AML-193 (cell line): Measurements from ENCODE around the gene PDZD4.

Source experiments
- DNase-seq, 2 experiments: peaks; one replicate each; lab custom pipeline; 2025; lab: John Stamatoyannopoulos, UW

Gene PDZD4

DNA sequence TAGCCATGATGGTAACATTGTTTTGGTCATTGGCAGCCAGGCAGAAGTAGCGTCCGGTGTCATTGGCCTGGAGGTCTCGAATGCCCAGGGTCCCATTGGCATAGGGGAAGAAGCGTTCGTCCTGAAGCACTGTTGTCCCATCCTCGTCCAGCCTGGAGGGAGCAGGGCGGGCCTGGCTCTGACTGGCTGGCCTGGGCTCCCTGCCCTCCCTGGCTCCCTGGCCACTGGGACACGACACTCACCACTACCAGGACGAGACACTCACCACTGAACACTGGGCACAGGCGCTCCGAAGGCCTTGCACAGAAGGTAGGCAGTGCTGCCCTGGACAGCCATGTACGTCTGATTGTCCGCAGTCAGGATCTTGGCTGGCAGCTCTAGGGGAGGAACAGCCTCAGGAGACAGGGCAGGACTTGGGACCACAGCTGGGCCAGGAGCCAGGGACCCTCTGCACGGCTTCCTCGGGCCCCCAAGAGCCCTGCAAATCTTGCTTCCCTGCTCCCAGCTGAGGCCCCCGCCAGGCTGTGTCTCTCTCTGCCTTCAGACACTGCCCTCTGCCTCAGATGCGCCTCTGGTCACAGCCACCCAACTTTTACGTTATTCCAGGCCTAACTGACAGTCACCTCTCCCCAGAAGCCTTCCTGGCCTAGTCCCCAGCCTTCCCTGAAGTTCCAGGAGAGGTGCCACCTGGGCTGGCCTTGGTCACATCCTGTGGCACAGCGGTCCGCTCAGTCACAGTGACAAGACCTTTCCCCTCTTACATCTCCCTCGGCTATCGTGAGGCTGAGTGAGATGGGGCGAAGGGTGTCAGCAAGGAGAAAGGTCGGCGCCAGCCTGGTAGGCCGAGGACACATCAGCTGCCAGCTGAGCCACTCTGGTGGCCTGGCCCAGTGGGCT is 38.5 kb upstream of the PDZD4 start:
- DNase-seq: no peak

DNA sequence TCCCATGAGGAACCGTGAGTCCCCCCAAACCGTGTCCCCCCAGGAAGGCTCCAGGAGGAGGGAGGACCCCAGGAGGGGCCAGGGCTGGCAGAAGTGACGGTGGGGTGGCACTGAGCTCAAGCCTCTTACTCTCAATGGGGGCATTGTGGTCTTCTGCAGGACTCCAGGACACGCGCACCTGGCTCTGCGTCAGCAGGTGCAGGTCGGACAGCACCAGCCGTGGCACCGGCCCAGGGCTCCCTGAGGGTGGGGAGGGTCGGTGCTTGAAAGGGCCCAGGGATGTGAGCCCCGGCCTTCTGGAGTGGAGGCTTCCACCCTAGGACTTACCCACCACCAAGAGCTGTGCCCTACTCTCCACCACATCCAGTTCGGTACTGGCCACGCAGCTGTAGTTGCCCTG is 37.3 kb upstream of the PDZD4 start:
- DNase-seq: no peak

DNA sequence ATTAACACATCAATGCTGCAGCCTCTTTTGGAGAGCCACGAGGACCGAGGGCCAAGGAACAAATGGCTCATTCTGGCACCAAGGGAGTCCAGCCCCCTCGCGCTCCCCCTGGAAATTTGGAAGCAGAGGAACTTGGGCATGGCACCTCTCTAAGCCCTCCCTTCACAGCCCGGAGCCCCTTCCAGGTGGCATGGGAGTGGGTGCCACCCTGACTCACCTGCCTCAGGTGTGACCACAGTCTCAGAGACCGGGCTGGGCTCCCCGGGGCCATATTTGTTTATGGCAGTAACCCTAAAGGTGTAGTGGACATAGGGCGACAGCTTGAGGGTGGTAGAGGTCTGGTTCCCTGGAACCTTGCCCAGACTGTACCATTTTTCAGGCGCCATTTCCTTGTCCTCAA is 36.8 kb upstream of the PDZD4 start:
- DNase-seq: no peak

DNA sequence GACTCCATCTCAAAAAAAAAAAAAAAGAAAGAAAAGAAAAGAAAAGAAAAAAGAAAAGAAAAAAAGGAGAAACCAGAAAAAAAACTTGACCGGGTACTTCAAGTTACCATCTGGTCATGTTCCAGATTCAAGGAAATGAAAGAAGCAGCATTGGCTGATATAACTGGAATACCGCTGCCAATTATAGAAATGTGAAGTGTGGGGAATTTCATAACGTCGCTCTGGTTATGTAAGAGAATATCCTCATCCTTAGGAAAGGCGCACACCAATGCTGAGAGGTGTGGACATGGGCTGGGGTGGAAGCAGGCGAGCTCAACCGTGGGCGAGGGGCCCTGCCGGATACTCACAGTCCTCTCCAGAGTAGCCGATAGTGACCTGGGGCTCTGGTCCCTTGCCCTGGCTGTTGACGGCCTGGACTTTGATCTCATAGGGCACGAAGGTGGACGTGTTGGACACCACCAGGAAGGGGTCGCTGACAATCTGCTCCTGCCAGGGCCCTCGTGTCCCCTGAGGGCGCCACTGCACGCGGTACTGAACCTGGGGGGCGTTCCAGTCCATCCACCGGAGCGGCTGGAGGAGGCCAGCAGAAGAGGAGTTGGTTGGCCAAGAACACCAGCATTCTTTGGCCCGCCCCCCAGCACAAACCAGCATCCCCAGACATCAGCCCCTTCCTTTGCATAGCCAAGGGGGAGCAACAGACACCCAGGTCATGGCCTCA is 36.1 kb upstream of the PDZD4 start:
- no peak for DNase-seq

DNA sequence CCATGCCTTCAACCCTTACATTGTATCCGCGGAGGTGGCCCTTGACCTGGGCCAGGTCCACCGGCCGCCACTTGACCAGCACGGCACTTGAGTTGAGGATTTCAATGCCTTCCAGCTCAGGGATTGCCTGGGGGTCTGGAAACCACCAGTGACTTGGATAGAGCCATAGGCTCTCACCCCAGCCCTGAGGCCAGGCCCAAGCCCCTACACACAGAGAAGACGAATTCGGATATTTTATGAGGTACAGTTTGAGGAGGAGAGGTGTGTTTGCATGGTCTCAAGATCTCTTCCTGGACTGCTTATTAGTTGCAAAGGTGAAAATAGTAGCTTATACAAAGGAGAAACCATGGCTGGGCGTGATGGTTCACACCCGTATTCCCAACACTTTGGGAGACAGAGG is 35.3 kb upstream of the PDZD4 start:
- no peak for DNase-seq

DNA sequence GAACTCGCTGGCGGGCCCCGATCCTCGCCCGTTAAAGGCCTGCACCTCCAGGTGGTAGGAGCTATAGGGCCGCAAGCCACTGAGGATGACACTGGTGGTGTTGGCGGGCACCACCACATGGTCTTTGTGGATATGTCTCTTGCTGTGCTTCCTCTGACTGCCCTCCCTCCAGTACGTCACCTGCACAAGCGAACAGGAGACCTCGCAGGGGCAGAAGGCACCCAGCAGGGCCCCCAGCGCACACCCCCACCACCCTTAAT is 34.9 kb upstream of the PDZD4 start:
- DNase-seq: no peak

DNA sequence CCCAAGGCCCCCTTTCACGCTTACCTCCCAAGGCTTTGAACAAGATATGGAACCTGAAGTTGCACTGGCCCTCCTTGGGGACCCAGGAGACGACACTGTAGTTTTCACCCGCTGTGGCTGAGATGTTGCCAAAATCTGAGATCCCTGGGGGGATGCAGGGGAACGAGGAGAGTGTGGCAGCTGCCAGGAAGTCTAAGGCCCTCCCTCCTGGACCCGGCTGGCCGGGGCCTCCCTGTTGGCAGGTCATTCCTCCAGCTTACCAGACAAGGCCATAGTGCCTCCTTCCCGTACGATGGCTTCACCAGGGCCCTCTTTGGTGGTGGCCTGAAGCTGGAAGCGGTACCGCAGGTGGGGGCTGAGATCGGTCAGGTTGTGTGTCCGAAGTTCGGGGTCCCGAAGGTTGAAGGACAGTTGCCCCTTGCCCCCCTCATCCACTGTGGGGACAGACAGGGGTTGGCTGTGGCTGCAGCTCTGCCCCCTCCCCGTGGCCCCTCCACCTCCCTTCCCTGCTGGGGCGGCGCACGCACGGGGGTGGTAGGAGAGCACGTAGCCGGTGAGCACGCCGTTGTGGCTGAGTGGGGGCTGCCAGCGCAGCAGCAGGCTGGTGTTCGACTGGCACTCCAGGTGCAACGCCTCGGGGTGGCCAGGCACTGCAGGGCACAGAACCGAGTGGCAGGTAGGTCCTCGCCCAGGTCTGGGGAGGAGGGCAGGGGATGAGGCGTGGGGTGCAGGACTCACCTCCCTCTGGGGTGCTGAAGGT is 34.4 kb upstream of the PDZD4 start:
- no peak for DNase-seq

DNA sequence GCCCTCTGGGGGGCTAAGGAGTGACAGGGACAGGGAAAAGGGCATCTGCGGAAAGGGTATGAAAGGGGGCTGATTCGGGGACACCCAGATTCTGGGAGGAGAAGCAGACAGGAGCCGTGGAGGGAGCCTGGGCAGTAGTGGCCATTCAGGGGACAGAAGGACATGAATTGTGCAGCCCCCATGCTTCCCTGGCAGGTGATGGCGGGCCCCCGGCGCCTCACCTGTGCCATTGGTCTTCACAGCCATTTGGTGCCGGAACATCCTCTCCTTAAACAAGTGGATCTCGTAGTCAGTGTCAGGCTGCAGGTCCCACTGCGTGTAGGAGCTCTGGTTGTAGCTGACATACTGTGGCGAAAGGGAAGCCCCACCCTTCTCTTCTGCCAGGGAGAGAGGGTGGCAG is 33.8 kb upstream of the PDZD4 start:
- DNase-seq: no peak

DNA sequence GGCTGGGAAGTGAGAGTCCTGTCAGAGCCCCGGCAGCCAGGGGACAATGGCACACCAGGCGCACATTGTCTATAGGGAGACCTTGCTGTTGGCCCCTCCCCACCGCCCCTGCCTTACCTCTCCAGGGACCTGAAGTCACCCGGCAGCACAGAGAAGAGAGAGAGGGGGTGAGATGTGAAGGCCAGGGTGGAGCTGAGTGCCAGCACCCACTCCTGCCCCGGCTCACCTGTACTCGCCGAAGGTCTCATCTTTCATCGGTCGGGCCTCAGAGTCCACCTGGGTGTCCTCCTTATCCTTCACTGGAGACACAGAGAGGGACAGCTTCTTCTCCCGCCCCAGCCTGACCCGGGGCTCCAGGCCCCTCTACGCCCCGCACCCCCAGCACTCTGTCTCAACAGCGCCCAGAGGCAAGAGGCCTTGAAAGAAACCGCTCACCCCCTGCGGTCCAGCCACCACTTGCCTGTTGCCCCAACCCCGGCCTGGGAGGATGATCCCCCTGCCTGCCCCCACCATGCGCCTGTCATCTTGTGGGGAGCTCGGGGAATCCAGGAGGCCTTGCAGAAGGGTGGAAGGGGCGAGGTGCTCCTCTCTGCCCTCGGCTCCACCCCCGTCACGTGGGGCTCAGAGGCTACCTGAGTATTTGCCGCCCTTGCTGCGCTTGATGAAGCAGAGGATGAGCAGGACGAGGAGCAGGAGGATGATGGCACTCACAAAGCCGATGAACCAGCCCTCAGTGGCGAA is 33.1 kb upstream of the PDZD4 start:
- no peak for DNase-seq

DNA sequence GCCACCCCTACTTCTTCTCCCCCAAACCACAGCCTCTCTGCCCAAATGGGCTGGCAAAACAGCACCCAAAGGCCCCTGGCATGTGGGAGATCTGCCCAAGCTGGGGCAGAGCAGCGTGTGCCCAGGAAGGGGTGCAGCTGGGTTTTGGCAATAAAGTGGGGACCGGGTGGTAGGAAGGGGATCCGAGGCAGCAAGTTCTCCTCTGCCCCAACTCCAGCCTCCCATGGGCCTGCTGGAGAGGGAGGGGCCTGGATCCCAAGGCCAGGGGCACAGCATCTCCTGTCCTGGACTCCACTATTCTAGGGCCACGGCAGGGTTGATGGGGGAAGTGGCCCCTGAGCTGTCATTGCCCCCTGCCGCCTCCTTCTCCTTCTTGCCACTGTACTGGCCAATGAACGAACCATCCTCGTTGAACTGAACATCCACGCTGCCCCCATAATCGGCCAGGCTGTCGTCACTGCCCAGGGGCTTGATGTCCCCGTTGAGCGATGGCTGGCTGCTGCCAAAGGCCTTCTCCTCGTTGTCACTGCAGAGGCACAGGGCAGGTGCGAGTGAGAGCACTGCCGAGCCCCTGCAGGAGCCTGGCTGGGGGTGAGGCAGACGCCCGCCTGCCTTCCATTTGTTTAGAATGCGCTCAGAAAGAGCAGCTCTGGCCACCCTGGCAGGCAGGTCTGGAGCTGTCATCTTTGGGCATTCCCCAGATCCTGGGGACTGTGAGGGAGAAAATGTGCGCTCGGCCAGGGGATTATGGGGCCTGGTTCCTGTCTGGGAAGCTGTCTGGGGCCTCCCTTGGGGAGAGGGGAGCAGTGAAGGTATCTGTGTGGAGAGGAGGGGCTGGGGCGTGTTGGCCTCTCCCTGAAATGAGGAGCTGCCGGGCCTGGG is 32.3 kb upstream of the PDZD4 start:
- DNase-seq: no peak

DNA sequence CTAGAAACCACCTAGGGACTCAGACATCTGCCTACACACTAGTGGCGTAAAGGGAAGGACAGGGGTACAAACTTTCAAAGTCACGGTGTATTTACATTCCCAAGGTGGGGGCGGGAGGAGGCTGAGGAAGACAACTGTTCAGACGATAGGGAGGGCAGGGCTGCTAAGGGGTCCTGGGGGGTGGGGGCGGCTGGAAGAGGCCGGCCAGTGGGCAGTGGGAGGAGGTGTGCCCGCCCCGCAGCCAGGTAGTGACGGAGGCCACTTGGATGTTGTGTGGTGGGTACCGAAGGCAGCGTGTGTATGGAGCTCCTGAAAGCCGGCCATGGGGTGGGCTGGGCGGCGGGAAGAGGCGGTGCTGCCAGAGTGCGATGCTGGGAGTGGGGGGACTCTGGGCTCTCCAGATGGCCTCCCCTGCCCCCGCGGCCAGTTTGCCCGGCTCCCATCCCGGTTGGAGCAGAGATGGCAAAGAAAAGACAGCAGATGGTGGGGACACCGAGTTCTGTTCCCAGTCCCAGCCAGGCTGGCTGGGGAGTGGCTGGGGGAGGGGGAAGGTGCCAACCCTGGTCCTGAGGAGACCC is 31.5 kb upstream of the PDZD4 start:
- DNase-seq: no peak

DNA sequence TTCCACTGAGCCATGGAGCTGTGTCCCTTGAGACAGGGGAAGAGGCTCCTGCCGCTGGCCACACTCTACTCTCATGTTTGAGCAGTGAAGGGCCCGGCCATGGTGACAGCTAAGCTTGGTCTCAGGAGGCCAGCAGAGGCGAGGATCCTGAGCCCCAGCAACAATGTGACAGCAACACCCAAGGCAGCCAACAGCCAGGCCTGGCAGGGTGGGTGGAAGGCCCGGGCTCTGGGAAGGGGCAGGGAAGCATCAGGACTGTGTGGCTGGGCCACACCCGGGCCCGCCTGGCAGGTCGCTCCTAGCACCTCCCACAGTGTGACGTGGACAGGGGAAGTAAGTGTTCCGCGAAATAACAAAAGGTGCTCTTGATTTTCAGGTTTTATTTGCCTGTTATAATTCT is 30.8 kb upstream of the PDZD4 start:
- DNase-seq: no peak

DNA sequence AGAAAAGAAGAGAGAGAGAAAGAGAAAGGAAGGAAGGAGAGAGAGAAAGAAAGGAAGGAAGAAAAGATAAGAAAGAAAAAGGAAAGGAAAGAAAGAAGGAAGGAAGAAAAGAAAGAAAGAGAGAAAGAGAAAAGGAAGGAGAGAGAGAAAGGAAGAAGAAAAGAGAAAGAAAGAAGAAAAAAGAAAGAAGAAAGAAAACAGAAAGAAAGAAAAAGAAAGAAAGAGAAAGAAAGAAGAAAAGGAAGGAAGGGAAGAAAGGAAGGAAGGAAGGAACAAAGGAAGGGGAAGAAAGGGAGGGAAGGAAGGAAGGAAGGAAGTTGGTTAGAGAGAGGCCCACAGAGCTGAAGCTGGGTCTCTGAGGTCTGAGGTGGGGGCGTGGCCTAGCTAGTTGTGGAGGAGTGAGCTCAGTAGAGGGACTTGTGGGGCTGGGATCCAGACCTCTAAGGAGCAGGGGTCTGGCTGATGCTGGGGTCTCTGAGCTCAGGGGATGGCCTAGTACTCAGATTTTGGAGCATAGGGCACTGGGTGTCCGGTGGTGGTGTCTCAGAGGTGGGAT is 27.1 kb upstream of the PDZD4 start:
- DNase-seq: no peak

DNA sequence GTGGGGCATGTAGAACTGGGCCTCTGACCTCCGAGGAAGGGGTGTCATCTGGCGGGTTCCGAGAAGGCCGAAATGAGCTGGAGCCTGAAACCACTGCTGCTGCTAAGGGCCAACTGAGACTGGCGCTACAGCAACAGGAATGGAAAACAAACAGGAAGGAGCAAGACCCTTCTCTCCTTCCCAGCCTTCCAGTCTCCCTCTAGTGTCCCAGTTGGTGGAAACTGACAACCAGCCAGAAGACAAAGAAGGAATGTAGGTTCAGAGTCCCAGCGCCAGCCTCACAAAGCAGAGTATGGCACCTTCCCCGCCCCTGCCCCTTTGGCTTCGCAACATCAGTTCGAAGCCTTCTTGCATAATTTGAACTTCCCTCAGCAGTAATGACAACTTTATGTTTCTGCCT is 24.4 kb upstream of the PDZD4 start:
- no peak for DNase-seq

DNA sequence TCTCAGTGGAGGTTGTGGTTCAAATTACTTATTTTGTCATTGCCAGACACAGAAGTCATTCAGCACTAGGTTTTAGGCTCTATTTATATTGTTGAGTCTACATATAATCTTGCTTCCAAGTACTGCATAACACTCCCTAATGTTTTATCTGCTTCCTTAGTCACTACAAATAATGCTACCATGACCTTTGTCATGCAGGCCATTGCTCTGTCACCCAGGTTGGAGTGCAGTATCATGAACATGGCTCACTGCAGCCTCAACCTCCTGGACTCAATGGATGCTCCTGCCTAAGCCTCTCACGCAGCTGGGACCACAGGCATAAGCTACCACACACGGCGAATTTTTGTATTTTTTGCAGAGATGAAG is 23.5 kb upstream of the PDZD4 start:
- DNase-seq: no peak

DNA sequence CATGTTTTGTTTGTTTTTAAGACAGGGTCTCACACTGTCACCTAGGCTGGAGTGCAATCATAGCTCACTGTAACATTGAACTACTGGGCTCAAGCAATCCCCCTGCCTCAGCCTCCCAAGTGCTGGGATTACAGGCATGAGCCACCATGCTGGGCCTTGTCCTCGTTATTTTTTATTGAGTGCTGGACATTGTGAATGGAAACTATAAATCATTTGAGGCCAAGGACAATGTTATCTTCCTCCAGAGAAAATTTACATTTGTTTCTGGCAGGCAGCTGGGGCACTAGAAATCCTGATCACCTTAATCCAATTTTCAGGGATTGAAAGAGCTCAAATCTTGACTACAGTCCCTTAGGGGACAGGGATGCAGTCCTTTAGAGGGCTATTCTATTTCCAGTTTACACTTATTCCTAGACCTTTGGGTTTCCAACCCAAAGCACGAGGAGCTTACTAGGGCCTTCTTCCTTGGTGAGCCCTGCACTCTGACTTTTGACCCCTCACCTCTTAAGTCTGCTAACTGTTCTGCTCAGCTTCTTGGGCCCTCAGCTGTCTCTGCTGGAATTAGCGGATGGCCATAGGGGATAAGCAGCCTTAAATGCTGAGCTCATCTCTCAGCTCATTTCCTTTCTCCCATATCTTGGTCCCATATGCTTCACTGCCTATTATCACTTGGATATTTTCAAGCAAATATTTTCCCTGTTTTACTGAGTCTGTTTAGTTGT is 23.0 kb upstream of the PDZD4 start:
- DNase-seq: no peak

DNA sequence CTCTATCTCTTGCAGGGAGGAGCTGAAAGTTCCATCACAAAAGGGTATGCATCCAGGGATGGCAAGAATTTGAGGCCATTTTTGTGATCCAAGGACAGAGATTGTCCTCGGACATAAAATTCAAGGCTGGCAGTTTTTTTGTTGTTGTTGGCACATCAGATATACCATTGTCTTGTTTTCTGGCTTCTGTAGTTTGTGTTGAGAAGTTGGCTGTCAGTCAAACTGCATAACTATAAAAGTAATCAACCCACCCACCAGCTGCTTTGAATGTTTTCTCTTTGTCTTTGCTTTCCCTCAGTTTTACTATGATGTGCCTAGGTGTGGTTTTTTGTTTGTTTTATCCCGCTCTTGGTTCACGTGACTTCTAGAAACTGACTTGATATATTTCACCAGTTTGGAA is 21.6 kb upstream of the PDZD4 start:
- no peak for DNase-seq

DNA sequence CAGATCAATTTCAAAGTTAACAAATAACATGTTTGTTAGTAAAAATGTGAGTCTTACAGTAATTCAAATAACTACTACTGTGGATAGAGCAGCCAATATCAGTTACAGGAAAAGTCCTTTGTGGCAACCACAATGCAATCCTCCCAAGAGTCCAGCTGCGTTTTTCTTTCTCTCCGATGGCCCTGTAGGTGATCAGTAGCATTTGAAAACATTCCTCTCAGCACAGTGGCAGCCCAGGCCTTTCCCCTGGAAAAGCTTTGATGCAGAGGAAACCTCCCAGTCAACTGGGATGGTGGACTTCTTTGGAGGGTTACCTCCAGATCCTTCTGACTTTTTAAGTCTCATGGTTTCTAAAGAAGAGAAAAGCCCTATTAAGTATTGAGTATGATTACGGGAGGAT is 18.0 kb upstream of the PDZD4 start:
- no peak for DNase-seq

DNA sequence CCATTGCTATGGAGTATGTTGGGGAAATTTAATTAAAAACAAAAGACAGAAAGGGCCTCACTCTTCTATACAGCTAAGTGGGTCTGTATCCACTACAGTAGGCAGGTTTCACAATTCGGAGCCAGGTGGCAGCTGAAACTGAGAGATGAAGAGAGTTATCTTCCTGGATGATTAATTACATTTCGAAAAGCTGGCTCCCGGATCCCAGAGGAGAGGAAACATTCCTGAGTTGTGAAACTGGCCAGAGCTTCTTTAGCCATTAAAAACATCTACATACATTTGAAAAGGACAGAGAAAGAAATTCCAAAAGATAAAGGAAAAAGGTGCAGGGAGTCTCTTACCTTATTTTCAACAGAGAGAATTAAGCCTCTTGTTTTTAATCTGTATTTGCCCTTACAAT is 15.5 kb upstream of the PDZD4 start:
- no peak for DNase-seq

DNA sequence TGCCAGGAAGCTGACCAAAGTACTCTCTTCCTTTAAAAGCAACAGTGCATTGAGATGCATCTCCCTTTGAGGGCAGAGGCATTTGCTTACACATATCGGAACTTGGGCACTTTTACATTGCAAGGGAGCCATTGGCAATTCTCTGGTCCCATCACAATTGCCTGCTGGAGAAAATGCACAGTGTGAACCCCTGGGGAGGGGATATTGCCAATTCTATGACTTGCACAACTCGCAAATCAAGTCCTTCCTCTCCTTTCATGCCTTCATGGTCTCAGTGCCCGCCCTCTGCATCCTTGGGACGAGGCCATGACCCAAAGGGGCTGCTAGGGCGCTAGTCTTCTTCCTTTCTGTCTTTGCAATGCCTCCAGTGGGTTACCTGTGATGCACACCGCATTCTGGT is 14.9 kb upstream of the PDZD4 start:
- no peak for DNase-seq
